GM19099 (cell line): ENCODE measurements around the gene LRIG3.

Source experiments
- POLR2A ChIP-seq: IDR thresholded peaks from 3 replicates; pipeline ENCODE4 v1.6.1; 2011; ENCODE audit warnings: low read depth; ENCODE audit not compliant: insufficient read length; ENCODE audit errors: extremely low read depth

The LRIG3 gene

DNA sequence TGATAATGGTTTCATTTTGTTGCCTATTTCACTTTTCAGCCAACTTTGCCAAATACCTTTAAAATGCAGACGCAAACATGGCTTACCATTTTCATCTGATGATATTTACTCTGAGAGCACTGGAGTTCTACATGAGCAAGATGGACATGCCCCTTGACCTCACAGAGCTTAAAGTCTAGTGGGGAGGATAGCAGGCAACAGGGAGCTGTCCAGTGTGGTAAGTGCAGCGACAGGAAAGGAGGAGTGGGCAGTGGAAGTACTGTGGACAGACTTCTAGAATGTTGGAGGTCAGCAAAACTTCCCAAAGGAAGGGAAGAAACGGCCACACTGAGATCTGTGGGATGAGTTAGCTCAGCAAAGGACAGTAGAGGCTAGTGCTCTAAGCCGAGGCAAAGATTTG, 25.3 kb downstream of the LRIG3 start:
- no peak for TF ChIP-seq POLR2A

DNA sequence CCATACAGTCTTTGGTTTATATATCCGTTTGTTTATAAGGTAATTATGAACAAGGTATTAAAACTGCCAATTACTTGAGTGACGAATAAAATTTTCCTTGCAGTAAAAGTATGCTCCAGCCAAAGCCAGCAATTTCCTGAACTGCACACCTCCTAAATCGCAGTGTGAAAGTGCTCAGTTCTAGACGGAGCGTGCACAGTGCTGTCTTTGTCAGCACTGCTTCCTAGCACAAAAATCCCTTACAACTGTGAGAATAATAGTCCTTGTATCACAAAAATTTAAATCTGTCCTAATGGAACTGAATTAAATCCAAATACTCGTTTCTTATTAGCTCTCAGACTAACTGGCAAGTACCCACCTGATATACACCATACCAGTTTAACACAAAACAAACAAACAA, 26.3 kb downstream of the LRIG3 start:
- no peak for TF ChIP-seq POLR2A

DNA sequence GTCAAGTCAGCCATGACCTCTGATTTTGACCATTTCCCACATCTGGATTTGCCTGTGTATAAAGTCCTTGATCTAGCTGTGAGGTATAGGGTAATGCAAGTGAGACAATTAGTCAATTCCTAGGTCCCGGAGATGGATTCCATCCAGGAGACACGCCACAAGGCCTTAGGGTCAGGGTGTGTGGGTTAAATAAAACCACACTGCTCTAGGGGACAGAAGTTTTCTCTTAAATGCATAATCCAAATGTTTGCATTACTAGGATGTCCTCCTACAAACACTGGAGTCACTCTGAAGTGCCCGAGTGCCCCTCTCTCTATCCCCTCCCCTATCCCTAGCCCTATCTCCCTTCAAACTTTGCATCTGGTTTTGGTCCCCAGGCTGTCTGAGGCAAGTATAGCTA, 26.8 kb downstream of the LRIG3 start:
- no peak for TF ChIP-seq POLR2A

DNA sequence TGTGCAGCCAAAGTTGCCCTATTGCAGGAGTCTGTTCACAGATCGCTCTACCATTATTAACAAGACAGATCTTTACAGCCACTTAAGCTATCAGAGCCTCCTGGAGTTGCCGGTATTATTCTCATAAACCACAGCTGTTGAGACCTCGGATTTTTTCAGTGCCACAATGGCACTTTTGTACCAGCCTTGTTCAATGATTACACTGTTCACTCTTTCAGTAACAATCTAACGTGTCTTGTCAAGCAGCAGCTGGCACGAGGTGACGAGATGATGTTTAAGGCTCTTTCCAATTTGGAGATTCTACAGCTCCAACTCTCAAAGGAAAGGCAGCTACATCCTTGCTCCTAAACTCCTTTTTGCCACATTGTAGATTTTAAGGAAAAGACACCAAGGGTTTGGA, 30.7 kb downstream of the LRIG3 start:
- no peak for TF ChIP-seq POLR2A

DNA sequence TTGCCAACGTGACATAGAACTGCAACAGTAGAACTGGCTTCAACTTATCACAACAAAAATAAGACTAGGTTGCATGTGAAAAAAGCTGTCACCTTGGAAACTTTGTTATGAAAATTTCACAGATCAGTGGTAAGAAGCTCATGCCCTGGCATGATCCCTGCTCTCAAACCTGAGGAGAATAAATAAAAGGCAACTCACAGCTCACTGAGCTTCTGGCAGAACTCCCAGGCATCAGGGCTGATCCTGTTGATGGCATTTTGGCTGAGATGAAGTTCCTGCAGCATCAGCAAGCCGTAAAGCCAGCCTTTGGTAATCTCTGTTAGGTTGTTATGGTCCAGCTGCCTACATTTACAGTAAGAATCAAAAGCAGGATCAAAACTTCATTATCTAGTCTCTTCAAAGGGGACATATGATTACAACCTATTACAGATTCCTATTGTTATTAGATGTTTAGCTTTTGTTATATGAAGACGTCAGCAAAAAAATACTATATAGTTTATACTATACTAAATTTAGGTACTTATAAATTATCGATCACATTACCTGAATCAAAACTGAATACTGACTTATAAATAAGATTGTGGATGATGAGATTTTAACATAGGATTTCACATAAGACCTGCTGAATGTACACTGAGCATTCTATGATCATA, 32.0 kb downstream of the LRIG3 start:
- TF ChIP-seq POLR2A = no peak

DNA sequence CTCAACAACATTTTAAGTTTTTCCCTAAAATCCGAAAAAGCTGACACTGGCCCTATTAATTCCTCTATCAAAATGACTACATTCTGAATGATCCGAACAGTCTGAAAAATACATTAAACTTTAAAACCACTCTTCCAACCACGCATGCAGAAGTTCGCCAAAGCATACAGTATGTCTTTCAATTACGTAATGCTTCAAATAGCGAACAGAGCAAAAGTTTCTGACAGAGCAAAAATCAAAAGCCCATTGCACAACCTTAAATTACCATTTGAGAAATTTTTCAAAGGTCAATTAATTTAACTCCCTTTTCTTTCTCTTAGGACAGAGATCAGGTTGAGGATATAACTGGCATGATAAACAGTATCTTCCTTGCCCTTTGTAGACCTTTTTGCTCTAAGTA, 33.2 kb downstream of the LRIG3 start:
- no peak for TF ChIP-seq POLR2A

DNA sequence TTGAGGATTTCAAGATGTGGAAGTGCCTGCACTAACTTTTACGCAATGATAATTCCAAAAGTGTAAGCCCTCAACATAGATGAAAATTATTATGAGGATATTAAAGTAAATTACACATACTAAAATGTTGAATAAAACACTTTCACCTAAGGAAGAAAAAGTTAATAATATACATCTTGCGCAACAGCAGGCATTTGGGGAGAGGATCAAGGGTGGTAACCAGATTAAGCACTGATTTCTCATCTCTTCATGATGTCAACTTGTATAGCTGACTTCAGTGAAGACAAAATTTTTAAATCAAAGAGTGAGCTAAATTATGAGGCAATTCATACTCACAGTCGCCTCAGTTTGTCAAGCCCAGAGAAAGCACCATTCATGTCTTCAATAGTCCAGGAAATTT, 33.8 kb downstream of the LRIG3 start:
- no peak for TF ChIP-seq POLR2A

DNA sequence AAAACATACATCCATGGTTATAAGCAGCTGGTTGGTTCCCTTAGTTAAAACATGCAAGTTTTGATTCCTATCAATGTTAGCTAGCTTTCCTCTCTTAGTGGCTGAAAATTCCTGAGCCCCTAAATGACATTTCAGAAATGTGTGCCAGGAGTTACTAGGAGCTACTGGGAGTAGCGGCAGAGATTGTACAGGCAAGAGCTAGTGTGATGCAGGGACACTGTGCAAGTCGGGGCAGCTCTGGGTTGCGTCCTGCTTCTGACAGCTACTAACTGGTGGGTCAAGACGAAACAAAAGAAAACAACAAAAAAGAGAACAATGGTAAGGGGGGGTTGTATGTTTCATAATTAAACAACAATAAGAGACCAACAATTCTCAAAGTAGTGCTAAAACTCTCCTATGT, 35.4 kb downstream of the LRIG3 start:
- TF ChIP-seq POLR2A = no peak

DNA sequence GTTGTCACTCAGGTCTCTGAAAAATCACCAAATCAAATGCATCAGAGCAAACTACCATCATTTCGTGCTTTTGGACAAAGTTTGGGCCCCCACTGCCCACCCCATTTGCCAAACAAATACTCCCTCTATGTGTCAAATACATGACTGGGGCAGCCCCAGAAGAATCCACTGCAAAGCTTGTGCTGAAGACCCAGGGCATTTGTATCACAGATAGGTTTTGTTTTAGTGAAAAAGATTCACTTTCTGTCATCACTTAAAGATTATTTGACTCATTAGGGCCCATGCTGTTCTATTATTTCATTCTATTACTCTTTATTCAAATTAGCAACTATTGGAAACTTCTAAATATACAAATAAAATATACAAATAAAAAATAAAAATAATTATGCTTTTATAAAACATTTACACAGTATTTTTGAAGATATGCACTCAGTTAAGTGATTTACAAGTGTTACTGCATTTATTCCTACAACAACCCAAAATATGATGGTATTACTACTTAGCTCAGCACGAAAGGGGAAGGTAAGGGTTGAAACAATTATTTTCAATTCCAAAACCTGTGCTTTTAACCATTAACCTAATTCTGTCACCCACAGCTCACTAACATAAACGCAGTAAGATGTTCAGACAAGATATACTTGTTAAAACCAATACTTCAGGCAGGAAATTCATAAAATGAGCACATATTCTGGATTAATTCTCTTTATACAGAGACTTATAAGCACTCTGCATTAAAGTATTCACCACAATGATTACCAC, 36.5 kb downstream of the LRIG3 start:
- no peak for TF ChIP-seq POLR2A

DNA sequence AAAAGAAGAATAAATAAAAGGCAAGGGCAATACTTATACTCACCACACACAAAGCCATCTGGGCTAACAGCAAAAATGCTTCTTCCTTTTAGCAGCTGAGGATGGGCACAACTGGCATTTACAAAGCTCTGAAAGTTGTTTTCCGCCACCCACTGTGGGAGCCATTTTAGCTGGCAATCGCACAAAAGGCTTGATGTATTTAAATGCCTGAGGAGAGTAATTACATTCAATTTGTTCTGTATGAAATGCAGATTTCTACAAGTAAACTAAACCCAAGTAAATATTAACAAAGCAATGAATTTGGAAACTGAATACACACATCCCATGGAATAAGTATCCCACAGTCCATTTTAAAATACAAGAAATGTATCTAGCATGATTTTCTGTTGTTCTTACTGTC, 37.5 kb downstream of the LRIG3 start:
- TF ChIP-seq POLR2A = no peak

DNA sequence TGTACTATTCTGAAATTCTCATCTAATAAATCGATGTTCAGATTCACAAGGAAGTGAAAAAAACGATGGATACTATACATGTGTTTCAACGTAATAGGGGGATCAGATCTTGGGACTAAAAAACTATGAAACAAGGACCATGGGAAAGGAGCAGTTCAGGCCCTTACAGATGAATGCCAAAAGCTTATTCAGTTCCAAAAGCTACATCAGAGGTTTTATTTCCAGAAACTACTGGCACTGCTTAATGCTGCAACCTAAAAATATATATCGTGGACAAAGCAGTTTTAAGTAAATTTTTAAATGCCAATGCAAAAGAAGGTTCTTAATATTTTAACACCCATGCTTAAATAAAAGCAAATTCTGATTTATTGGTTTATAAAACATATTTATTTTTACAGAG, 38.5 kb downstream of the LRIG3 start:
- TF ChIP-seq POLR2A = no peak

DNA sequence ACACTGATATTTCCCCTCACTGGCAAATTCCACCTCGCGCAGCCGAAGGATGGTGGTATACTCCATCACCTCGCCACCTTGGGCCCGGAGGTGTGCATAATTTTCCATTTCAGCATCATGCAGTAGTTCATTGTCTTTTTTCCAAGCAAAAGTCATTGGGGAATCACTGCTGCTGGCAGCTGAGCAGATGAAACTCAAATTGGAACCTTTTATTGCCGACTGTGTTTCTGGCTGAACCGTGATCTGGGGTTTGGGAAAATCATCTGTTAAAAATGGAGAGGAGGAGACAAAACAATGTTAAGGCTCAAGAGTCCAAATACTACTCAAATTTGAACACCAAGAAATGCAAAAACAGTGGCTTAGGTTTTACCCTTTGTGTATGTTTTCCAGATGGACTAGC, 39.7 kb downstream of the LRIG3 start:
- no peak for TF ChIP-seq POLR2A

DNA sequence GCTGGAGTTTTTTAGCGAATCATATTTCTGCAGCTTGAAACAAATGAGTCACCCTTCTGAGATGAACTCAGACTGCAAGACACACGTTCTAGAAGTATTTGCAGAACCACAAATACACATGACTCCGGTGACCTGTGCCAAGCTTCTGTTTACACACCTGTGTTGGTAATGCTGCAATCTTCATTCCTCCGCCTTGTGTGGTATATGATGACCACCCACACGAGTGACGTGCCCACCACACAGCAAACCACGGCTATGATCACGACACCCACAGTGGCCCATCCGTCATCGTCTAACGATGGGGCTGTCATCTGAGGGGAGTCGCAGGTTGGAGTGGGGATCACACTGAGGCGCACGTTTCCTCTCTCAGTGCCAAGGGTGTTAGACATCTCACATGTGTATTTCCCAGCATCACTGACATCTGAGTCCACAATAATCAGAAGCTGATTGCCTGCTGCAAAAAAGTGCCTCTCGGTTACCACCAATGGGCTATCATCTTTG, 43.0 kb downstream of the LRIG3 start:
- TF ChIP-seq POLR2A = no peak

DNA sequence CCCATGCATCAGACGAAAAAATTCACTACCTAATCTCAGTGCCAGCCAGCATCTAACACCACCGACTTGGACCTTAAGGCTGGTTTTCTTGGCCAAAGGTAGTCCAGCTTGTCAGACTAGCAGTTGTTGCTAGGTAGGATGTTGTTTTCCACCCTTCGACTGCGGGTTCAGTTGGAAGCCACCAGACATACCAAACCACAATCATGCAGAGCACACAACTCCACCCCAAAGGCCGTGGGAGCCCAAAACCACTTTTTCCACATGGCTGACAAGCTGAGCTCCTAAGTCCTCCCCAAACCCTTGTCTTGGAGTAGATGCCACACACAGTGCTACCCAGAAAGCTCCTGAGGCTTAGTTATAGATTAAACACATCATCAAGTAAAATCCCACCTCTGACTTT, 46.8 kb downstream of the LRIG3 start:
- TF ChIP-seq POLR2A = no peak

DNA sequence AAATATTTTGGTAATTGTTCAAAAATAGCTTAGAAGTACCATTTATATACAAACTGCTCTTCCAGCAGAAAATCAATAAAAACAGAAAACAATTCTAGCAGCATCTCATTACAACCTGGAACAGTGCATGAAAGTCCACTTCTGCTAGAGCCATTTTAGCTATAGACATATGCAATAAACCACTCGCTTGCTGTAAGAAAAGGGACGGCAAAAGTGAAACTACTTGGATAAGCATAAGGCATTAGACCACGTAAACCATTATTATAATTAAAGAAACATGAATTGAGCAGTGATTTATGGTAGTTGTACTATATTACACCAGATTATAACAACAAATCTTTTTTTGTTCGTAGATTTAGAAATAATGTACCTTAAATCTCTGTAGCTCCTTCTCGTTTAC, 48.7 kb downstream of the LRIG3 start:
- TF ChIP-seq POLR2A = no peak

DNA sequence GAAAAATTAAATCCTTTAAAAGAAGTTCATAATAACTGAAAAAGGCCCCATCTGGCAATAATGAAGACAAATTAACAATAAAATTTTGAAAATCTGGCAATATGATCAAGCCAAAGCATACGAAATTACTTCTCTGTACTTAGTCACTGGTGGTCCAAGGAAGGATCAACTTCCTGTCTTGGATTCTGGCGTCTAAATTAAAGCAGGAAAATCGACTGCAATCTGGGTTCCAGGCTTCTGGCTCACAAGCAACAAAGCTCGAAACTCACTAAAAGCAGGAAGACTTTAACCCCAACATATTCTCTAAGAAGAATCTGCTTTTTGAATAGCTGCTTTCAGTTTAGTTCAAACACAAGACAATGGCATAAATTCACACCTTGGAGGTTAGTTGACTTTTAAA, 49.7 kb downstream of the LRIG3 start:
- no peak for TF ChIP-seq POLR2A

DNA sequence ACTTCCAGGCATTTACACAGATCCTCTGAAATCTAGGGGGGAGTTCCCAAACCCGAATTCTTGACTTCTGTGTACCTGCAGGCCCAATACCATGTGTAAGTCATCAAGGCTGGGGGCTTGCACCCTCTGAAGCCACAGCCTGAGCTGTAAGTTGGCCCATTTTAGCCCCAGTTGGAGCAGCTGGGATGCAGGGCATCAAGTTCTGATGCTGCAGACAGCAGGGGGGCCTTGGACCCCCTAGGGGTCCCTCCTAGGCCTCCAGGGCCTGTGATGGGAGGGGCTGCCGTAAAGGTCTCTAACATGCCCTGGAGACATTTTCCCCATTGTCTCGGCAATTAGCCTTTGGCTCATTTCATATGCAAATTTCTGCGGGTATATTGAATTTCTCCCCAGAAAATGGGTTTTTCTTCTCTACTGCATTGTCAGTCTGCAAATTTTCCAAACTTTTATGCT, 59.5 kb downstream of the LRIG3 start:
- no peak for TF ChIP-seq POLR2A

DNA sequence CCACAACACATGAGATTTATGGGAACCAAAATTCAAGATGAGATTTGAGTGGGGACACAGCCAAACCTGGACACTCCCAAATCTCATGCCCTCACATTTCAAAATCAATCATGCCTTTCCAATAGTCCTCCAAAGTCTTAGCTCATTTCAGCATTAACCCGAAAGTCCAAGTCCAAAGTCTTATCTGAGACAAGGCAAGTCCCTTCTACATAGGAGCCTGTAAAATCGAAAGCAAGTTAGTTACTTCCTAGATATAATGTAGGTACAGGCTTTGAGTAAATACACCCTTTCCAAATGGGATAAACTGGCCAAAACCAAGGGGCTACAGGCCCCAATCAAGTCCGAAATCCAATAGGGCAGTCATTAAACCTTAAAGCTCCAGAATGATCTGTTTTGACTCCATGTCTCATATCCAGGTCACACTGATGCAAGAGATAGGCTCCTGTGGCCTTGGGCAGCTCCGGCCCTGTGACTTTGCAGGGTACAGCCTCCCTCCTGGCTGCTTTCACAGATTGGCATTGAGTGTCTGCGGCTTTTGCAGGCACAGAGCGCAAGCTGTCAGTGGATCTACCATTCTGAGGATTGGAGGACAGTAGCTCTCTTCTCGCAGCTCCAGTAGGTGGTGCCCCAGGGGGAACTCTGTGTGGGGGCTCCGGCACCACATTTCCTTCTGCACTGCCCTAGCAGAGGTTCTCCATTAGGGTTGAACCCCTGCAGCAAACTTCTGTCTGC, 60.1 kb downstream of the LRIG3 start:
- TF ChIP-seq POLR2A = no peak
